Femur (tissue), 1 donor: ENCODE results near the gene WASF2.
A peak's percentile ranks its signal among the peaks of the same experiment; 100 is the strongest.
"Not testable (repeated sequence)": the region's sequence is repeated elsewhere in the genome, so short reads cannot be mapped to it uniquely, and the experiment has no call there.

Experiments used
- DNase-seq: peaks from one replicate; pipeline ENCODE4 v3.0.0-alpha.2; 2017

Gene WASF2

GRCh38 chr1:27393641-27394281 lies 96.2 kb downstream of the WASF2 start:
- DNase-seq, result no peak

GRCh38 chr1:27392778-27393635 lies 97.0 kb downstream of the WASF2 start:
- no peak for DNase-seq

- peak; percentile 94 for DNase-seq
Observed at GRCh38 chr1:27392096-27392777, 97.7 kb downstream of the WASF2 start, which contains the start of gene GPR3. GPR3 (plus strand) TSS chr1:27392622; CDS start chr1:27393799, 1,177 bp downstream.

GRCh38 chr1:27391511-27392095 lies 98.4 kb downstream of the WASF2 start:
- DNase-seq, result peak; percentile 61

- DNase-seq, result no peak
Observed at GRCh38 chr1:27388337-27389005, 101.5 kb downstream of the WASF2 start.

GRCh38 chr1:27384797-27385196 lies 105.2 kb downstream of the WASF2 start:
- DNase-seq, result not testable (repeated sequence)

- DNase-seq, result no peak
Observed at GRCh38 chr1:27383661-27384060, 106.3 kb downstream of the WASF2 start.

- no peak for DNase-seq
Observed at GRCh38 chr1:27383039-27383605, 106.8 kb downstream of the WASF2 start, which contains the start of gene CD164L2. CD164L2 (minus strand) TSS chr1:27383333; CDS start chr1:27383239, 94 bp downstream.

- no peak for DNase-seq
Observed at GRCh38 chr1:27381969-27382762, 107.8 kb downstream of the WASF2 start.

- no peak for DNase-seq
Observed at GRCh38 chr1:27380766-27381733, 108.9 kb downstream of the WASF2 start.

- DNase-seq, result no peak
Observed at GRCh38 chr1:27380224-27380623, 109.7 kb downstream of the WASF2 start.

- DNase-seq, result no peak
Observed at GRCh38 chr1:27379564-27380122, 110.3 kb downstream of the WASF2 start.

GRCh38 chr1:27377760-27378495 lies 112.0 kb downstream of the WASF2 start:
- no peak for DNase-seq

GRCh38 chr1:27374362-27375086 lies 115.4 kb downstream of the WASF2 start, which contains the start of gene FCN3:
FCN3 (minus strand) TSS chr1:27374824; CDS start chr1:27374818, 6 bp downstream.
- DNase-seq, result no peak

GRCh38 chr1:27372808-27373690 lies 116.9 kb downstream of the WASF2 start:
- no peak for DNase-seq

GRCh38 chr1:27372022-27372807 lies 117.8 kb downstream of the WASF2 start:
- DNase-seq, result no peak
